Astrocyte (in vitro differentiated cells and primary cell): Measurements from ENCODE around the gene NACC1.

Source experiments
- CTCF ChIP-seq: IDR thresholded peaks from 2 replicates; pipeline ENCODE4 v1.5.1; 2011; ENCODE audit warnings: low read depth, mild to moderate bottlenecking, inconsistent platforms, low read length, moderate library complexity; ENCODE audit not compliant: insufficient read depth
- EZH2 ChIP-seq: IDR thresholded peaks from 2 replicates; pipeline ENCODE4 v1.6.1; 2012; ENCODE audit warnings: mild to moderate bottlenecking, low read length, inconsistent platforms; ENCODE audit not compliant: insufficient read depth

DNA sequence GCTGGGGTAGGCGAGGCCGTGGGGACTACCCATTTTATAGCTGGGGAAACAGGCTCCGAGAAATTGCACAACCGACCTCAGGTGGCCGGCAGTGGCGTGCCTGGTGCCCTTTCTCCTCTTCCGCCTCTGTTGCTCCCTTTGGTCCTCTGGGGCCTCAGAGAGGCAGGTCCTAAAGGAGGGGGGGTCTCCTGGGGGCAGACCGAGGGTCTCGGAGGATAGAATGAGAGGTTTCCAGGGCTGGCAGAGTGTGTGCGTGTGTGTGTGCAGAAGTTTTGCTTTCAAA is 20.8 kb downstream of the NACC1 start:
- no peak for TF ChIP-seq CTCF
- no peak for TF ChIP-seq EZH2
